GM10266 (cell line): ENCODE measurements around the gene RNF224.

Experiments used
- DNase-seq: peaks from one replicate; pipeline ENCODE4 v3.0.0; 2012; ENCODE audit errors: extremely low spot score
- TF ChIP-seq, protein P1 (sequence below): IDR thresholded peaks from 2 replicates; pipeline ENCODE4 v1.5.1; 2012; ENCODE audit warnings: mild to moderate bottlenecking, low read depth; ENCODE audit not compliant: control insufficient read depth, insufficient read depth; ENCODE audit errors: missing control alignments

RNF224 gene

DNA sequence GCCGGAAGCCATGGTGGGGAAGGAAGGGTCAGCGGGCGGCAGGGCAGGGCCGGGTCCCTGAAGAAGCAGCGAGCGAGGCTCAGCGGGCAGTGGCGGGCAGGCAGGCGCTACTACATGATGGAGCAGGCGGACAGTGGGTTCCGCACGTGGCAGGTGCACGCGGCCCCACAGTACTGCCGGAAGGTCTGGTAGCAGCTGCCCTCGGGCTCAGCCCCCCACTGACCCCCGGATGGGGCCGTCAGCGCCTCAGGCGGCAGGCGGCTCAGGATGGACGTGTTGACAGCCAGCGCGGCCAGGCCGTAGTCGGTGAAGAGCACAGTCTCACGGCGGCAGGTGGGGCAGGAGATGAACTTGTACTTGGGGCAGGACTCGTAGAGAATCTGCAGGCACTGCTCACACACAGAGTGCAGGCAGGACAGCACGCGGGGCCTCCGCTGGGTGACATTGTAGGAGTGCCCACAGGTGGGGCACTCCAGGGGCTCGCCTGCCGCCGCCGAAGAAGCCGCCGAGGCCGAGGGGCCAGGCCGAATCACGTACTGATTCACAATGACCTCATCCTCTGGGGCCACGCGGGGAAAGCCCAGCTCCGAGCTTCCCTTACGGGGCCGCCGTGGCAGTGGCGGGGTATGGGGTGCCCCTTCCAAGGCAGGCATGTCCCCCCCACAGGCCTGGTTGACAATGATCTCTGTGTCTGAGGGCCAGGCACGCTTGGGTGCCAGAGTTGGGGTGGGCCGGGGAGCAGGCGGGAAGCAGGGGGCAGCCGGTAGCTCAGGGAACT lies 6.8 kb upstream of the RNF224 start:
- no peak for DNase-seq
- TF ChIP-seq, protein P1, sequence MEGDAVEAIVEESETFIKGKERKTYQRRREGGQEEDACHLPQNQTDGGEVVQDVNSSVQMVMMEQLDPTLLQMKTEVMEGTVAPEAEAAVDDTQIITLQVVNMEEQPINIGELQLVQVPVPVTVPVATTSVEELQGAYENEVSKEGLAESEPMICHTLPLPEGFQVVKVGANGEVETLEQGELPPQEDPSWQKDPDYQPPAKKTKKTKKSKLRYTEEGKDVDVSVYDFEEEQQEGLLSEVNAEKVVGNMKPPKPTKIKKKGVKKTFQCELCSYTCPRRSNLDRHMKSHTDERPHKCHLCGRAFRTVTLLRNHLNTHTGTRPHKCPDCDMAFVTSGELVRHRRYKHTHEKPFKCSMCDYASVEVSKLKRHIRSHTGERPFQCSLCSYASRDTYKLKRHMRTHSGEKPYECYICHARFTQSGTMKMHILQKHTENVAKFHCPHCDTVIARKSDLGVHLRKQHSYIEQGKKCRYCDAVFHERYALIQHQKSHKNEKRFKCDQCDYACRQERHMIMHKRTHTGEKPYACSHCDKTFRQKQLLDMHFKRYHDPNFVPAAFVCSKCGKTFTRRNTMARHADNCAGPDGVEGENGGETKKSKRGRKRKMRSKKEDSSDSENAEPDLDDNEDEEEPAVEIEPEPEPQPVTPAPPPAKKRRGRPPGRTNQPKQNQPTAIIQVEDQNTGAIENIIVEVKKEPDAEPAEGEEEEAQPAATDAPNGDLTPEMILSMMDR, result no peak

DNA sequence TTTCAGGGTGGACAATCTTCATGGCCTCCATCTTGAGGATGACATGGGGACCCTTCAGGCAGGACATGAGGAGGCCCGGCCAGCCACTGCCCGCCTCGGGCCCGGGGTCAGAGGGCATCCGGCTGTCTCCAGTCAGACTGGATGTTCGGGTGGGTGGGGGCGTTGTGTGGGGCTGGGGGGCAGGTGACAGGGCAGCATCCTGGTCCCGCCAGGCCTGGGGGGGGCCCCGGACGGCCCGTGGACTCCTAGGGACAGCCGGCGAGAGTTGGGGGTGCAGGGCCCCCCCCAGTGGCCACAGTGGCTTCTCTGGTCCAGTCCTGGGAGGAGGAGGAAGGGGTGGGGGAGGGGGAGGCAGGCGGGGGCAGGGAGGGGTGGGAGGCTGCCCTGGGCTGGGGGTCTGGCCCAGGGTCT lies 6.2 kb upstream of the RNF224 start:
- no peak for DNase-seq
- TF ChIP-seq, protein P1, result no peak

GRCh38 chr9:137221506-137222111 lies 5.7 kb upstream of the RNF224 start:
- DNase-seq, result no peak
- TF ChIP-seq, protein P1, result no peak

GRCh38 chr9:137222190-137223077 lies 4.9 kb upstream of the RNF224 start, which contains the start of gene RNF208:
TSS of gene RNF208 (minus strand) at chr9:137222240. CDS start at chr9:137221212, 1,028 bp downstream.
- TF ChIP-seq, protein P1, result no peak
- no peak for DNase-seq

- TF ChIP-seq, protein P1, result no peak
Observed at GRCh38 chr9:137223078-137223970, 4.0 kb upstream of the RNF224 start.

DNA sequence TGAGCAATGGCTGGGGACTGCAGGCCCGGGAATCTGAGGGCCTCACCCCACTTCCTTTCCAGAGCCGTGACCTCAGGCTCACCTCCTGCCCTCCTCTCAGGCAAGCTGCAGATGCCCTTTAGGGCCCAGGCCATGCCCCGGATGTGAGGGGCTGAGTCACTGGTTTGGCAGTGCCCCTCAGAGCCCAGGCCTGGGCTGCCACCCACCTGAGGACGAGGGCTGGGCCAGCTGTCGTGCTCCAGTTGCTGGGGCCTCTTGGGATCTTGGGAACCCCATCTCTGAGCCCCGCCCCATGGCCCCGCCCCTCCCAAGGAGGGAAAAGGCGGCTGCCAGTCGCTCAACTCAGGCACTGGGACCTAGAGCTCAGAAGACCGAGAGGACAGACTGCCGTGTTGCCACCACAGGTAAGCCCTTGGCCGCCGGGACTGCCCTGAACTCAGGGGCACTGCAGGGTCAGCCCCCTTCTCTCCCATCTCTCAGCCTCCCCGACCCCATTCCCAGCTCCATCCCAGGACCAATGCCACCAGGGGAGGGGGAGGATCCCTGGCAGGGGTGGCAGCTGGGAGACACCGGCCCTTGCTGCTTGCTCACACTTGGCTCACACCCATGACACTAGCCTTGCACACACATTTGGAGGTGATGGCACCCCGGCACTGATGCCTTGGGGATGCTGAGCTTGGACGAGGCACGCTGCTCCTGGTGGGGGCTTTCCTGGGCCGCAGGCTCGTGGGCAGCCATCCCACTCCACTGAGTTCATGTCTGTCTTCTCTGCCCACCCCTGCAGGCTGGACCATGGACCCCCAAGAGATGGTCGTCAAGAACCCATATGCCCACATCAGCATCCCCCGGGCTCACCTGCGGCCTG lies 2.2 kb upstream of the RNF224 start, which contains the start of gene CYSRT1:
Gene CYSRT1 (plus strand): TSS at position 345 of the 865 bp plus-strand sequence. CDS start 448 bp downstream, at position 793.
- TF ChIP-seq, protein P1, result no peak
- DNase-seq, result no peak

More at GRCh38 chr9:137223078-137223970, 4.0 kb upstream of the RNF224 start:
- DNase-seq, result peak; percentile 100
